GM12872 (cell line): Measurements from ENCODE around the gene GHRH.

Experiments
- CTCF ChIP-seq: IDR thresholded peaks from 3 replicates; pipeline ENCODE4 v1.5.1; 2011; ENCODE audit warnings: low read depth, mild to moderate bottlenecking, low read length, moderate library complexity; ENCODE audit not compliant: insufficient read depth

The GHRH gene

DNA sequence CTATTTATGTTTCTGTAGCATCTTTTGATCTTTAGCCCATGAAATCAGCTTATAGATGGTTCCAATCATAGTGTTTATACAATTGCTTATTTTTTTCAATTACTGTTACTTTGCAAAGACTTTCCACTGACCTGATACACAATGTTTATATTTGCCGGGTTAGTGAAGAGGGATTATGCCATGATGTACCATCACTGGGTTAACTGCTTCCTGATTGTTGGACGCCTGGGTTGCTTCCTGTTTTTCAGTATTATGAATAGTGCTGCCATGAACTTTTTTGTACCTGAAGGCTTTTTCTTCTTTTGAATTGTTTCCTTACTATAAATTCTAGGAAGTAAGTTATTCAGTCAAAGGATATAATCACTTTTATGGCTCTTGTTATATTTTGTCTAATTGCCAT lies 34.8 kb upstream of the GHRH start:
- TF ChIP-seq CTCF, result no peak

DNA sequence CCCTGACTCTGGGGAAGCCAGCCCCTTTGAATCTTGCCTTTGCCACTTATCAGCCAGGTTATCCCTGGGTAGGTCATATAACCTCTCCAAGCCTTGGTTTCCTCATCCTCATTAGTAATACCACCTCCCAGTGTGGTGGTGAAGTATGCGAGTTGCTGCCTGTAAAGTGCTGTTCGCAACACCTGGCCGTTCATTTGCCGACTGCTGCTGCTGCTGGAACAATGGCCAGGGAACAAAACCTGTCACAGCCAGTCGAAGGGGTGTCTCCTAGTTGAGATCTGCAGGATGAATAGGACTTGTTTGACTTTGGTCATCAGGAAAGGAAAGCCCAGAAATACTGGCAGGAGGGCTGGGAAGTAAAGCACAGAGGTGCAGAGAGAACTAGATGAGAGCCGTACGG lies 34.0 kb upstream of the GHRH start:
- no peak for TF ChIP-seq CTCF

DNA sequence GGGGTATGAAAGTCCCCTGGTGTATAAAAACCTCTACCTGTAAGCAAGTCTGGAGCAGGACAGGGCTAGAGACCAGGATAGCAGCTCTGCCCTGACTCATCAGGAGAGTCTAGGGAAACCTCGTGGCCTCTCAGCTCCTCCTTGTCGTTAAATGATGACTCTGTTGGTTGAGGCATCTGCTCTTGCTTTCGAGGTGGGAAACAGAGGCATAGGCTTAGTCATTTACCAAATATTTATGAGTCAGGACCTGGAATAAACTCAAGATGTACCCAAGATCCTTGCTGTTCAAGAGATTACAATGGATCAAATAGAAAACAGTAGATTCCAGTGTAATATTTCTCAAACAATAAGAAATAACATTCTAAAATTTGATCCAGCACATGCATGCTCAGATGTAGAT lies 33.4 kb upstream of the GHRH start:
- no peak for TF ChIP-seq CTCF

DNA sequence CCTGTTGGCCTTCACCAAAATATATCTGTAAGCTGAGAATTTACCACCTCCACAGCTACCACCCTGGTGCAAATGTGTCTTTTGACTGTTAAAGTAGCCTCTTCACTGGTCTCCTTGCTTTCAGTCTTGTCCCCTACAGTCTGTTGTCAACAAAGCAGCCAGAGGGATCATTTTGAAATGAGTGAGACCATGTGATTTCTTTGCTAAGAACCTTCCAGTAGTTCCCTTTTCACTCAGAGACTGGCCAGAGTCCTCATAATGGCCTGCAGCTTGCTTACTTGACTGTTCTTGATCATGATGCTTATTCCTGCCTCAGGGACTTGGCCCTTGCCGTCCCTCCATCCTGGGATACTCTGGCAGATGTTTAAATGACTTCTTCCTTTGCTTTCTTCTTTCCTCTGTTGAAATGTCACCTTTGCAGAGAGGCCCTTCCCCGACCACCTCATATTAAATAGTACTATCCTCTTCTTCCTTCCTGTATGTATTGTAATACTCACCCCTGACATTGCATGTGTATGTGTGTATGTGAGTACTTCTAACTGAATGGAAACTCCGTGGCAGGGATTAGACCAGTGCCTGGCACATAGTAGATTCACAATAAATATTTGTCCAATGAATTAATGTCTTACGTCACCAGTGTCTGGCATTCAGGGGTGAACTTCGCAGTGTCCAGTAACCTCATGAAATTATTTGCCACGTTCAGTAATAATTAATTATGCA lies 32.8 kb upstream of the GHRH start:
- TF ChIP-seq CTCF, result no peak; the same call in 2 of the 3 replicates

DNA sequence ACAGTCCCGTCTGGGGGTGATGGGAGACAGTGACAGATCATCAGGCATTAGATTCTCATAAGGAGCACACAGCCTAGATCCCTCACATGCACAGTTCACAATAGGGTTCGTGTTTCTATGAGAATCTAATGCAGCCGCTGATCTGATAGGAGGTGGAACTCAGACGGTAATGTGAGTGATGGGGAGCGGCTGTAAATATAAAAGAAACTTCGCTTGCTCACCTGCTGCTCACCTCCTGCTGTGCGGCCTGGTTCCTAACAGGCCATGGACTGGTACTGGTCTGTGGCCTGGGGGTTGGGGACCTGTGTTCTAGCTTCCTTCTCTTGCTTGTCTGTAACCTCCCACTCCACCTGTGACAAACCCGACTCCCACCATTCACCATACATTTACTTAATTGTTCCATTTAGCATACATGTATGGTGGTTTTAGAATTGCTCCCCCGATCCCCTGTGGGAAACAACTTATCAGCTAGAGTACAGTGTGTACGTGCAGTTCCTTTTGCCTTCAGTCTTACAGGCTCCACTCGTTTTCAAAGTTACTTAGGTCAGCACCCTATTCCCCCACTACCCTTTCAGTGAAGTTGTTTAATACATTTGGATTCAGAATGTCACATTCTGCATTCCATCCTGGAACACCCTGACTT lies 31.8 kb upstream of the GHRH start:
- TF ChIP-seq CTCF, result no peak

GRCh38 chr20:37291724-37292126 lies 30.1 kb upstream of the GHRH start:
- no peak for TF ChIP-seq CTCF

GRCh38 chr20:37290158-37290810 lies 28.7 kb upstream of the GHRH start:
- TF ChIP-seq CTCF, result no peak
